IMR-90 (cell line): ENCODE results near the gene VGF. TPM values are rescaled to one million over a fixed set of nuclear protein-coding genes. Genes with fewer than 3 reads are reported as not detected.

ENCODE experiments used
- ATAC-seq: fragments of 200-7000 bp; cut with Tn5 transposase; 2 replicates; pipeline ENCODE4 v1.9.1; 2020; ENCODE audit warnings: low read depth, mild to moderate bottlenecking, moderate library complexity
- BruUV-seq: library from RNA; stranded (reverse); fragments of 400-500 nt; replicated peaks from 2 replicates; lab custom pipeline; 2021; lab: Mats Ljungman, UMichigan
- CTCF ChIA-PET: fragments of 300-600 bp; formaldehyde crosslinking; extraction: SDS; loops from one replicate; lab custom pipeline; 2021; ENCODE audit warnings: antibody characterized with exemption; lab: Yijun Ruan, JAX
- POLR2A ChIA-PET: fragments of 300-600 bp; sonication (Branson Sonifier 250); formaldehyde crosslinking; loops from one replicate; lab custom pipeline; 2022; ENCODE audit warnings: antibody characterized with exemption; ENCODE audit not compliant: unreplicated experiment; lab: Charles Lee
- DNase-seq: peaks from one replicate; pipeline ENCODE4 v3.0.0; 2013
- H2AFZ ChIP-seq: replicated peaks from 2 replicates; pipeline ENCODE3; 2013; ENCODE audit warnings: low read length, mild to moderate bottlenecking; ENCODE audit not compliant: poor library complexity
- H2AK5ac ChIP-seq: 2 replicates; pipeline ENCODE4 v1.6.1; 2013; ENCODE audit warnings: low read depth, low read length, inconsistent platforms
- H2AK9ac ChIP-seq: replicated peaks from 2 replicates; pipeline ENCODE3; 2013; ENCODE audit warnings: mild to moderate bottlenecking, low read depth, low read length, moderate library complexity; ENCODE audit not compliant: poor library complexity
- H2BK120ac ChIP-seq: 2 replicates; pipeline ENCODE4 v1.6.1; 2013; ENCODE audit warnings: low read depth, low read length, inconsistent platforms
- H2BK15ac ChIP-seq: 3 replicates; pipeline ENCODE4 v1.6.1; 2013; ENCODE audit warnings: low read depth, low read length, inconsistent platforms
- H2BK20ac ChIP-seq: 2 replicates; pipeline ENCODE4 v1.6.1; 2013; ENCODE audit warnings: low read depth, mild to moderate bottlenecking, inconsistent platforms, low read length, moderate library complexity
- H2BK5ac ChIP-seq: 2 replicates; pipeline ENCODE4 v1.6.1; 2013; ENCODE audit warnings: mild to moderate bottlenecking, low read depth, low read length, inconsistent platforms; ENCODE audit not compliant: poor library complexity, severe bottlenecking
- H3K14ac ChIP-seq: replicated peaks from 2 replicates; pipeline ENCODE4 v1.6.1; 2013; ENCODE audit warnings: low read depth, low read length, inconsistent platforms
- H3K18ac ChIP-seq: 2 replicates; pipeline ENCODE4 v1.6.1; 2013; ENCODE audit warnings: low read depth, low read length, control low read depth
- H3K23ac ChIP-seq: 2 replicates; pipeline ENCODE4 v1.6.1; 2013; ENCODE audit warnings: low read depth, low read length, inconsistent platforms
- H3K27ac ChIP-seq: 2 replicates; pipeline ENCODE4 v1.5.1; 2013; ENCODE audit warnings: mild to moderate bottlenecking, control low read depth, low read length; ENCODE audit not compliant: insufficient read depth
- H3K27me3 ChIP-seq: 2 replicates; pipeline ENCODE4 v1.6.1; 2013; ENCODE audit warnings: low read length; ENCODE audit not compliant: control insufficient read depth, insufficient read depth
- H3K36me3 ChIP-seq: 2 replicates; pipeline ENCODE4 v1.6.1; 2013; ENCODE audit warnings: low read length, mixed read lengths; ENCODE audit not compliant: control insufficient read depth, insufficient read depth
- H3K4ac ChIP-seq: 2 replicates; pipeline ENCODE4 v1.6.1; 2013; ENCODE audit warnings: low read depth, low read length, inconsistent platforms
- H3K4me1 ChIP-seq: 2 replicates; pipeline ENCODE4 v1.6.1; 2013; ENCODE audit warnings: low read length, mixed read lengths; ENCODE audit not compliant: control insufficient read depth, insufficient read depth
- H3K4me2 ChIP-seq: 2 replicates; pipeline ENCODE4 v1.6.1; 2013; ENCODE audit warnings: low read depth, mild to moderate bottlenecking, control low read depth, low read length, moderate library complexity
- H3K4me3 ChIP-seq: 2 replicates; pipeline ENCODE4 v1.5.1; 2013; ENCODE audit warnings: low read depth, mild to moderate bottlenecking, control low read depth, low read length, moderate library complexity; ENCODE audit not compliant: insufficient read depth
- H3K56ac ChIP-seq: 2 replicates; pipeline ENCODE4 v1.6.1; 2013; ENCODE audit warnings: low read length, inconsistent platforms; ENCODE audit not compliant: insufficient read depth; ENCODE audit errors: extremely low read depth
- H3K79me1 ChIP-seq, 2 experiments: 2 replicates each; pipeline ENCODE4 v1.6.1; 2013; ENCODE audit warnings: low read length in 2 of 2, inconsistent platforms in 1 of 2, low read depth in 1 of 2
- H3K9ac ChIP-seq: 2 replicates; pipeline ENCODE4 v1.6.1; 2013; ENCODE audit warnings: low read depth, low read length, control low read depth
- H3K9me1 ChIP-seq: 2 replicates; pipeline ENCODE4 v1.6.1; 2013; ENCODE audit warnings: low read length, inconsistent platforms; ENCODE audit not compliant: insufficient read depth
- H3K9me3 ChIP-seq: 2 replicates; pipeline ENCODE4 v1.6.1; 2013; ENCODE audit warnings: low read length; ENCODE audit not compliant: control insufficient read depth, insufficient read depth
- H4K20me1 ChIP-seq: 2 replicates; pipeline ENCODE4 v1.6.1; 2013; ENCODE audit warnings: low read length, inconsistent platforms; ENCODE audit not compliant: insufficient read depth
- H4K5ac ChIP-seq: 2 replicates; pipeline ENCODE4 v1.6.1; 2013; ENCODE audit warnings: mild to moderate bottlenecking, low read depth, low read length, control low read depth
- H4K8ac ChIP-seq, 2 experiments: 2 replicates each; pipeline ENCODE4 v1.6.1; 2013; ENCODE audit warnings: low read depth in 2 of 2, low read length in 2 of 2, control low read depth in 1 of 2, inconsistent platforms in 1 of 2
- H4K91ac ChIP-seq: 2 replicates; pipeline ENCODE4 v1.6.1; 2013; ENCODE audit warnings: low read depth, low read length, inconsistent platforms; ENCODE audit not compliant: insufficient read depth
- ELK1 ChIP-seq: fragments of 150-350 bp; IDR thresholded peaks from 2 replicates; pipeline ENCODE4 v1.6.1; 2016; ENCODE audit warnings: low read depth, mild to moderate bottlenecking, low read length, moderate library complexity, borderline replicate concordance
- MAZ ChIP-seq: IDR thresholded peaks from 2 replicates; pipeline ENCODE4 v1.6.1; 2012; ENCODE audit warnings: low read depth, mild to moderate bottlenecking, low read length, improper control_type of control experiment, moderate library complexity, borderline replicate concordance
- NFE2L2 ChIP-seq: fragments of 150-350 bp; IDR thresholded peaks from 2 replicates; pipeline ENCODE4 v1.6.1; 2016; ENCODE audit warnings: low read depth, mild to moderate bottlenecking, low read length
- RAD21 ChIP-seq: IDR thresholded peaks from 2 replicates; pipeline ENCODE4 v1.6.1; 2012; ENCODE audit warnings: low read length, improper control_type of control experiment
- RCOR1 ChIP-seq: IDR thresholded peaks from 2 replicates; pipeline ENCODE4 v1.6.1; 2012; ENCODE audit warnings: mild to moderate bottlenecking, low read length, improper control_type of control experiment; ENCODE audit not compliant: insufficient replicate concordance
- SMC3 ChIP-seq: fragments of 150-350 bp; IDR thresholded peaks from 2 replicates; pipeline ENCODE4 v1.6.1; 2016; ENCODE audit warnings: low read depth, mild to moderate bottlenecking, antibody characterized with exemption, low read length, moderate library complexity
- WGBS, 2 experiments: methylation state at CpG; one replicate each; pipeline versions ENCODE4 v1.1.5 to v1.1.7; 2013; ENCODE audit warnings: missing lambda C conversion rate in 2 of 2; ENCODE audit not compliant: insufficient read length in 1 of 2; ENCODE audit errors: extremely low coverage in 2 of 2; 5-methylcytosine and 5-hydroxymethylcytosine counted together
- dilution Hi-C: fragments of 300-500 bp; cut with HindIII; formaldehyde crosslinking; loops from one replicate; pipeline ENCODE4 v1.14.3; 2018; ENCODE audit warnings: low sequenced_read_pairs; ENCODE audit not compliant: unreplicated experiment
- in situ Hi-C: fragments of 300-500 bp; cut with MboI; formaldehyde crosslinking; loops from 3 replicates; pipeline ENCODE4 v1.14.3; 2019; ENCODE audit warnings: low sequenced_read_pairs, inconsistent platforms, mixed read lengths
- intact Hi-C: fragments of 100-400 bp; cut with micrococcal nuclease; formaldehyde crosslinking; loops from 2 replicates; pipeline ENCODE4 v1.10.0; 2022
- polyA plus RNA-seq, 3 experiments: library from polyadenylated mRNA; depleted of rRNA; stranded (reverse); fragments of >200 nt; gene quantifications; 2 replicates each; pipeline ENCODE4 v1.2.3, GENCODE V29; 2012; ENCODE audit warnings: low replicate concordance in 1 of 3
- total RNA-seq: library from RNA; depleted of rRNA; stranded (reverse); fragments of >200 nt; gene quantifications from 2 replicates; pipeline ENCODE4 v1.2.3, GENCODE V29; 2012
- TF ChIP-seq, protein P1 (sequence below): fragments of 150-350 bp; IDR thresholded peaks from 2 replicates; pipeline ENCODE4 v1.6.1; 2017; ENCODE audit warnings: mild to moderate bottlenecking, antibody characterized with exemption, low read length, low read depth

VGF gene
- total and polyA plus RNA-seq, 2 of the 4 experiments (the other 2 are of a cell fraction), result 0.18 to 0.50 TPM

- BruUV-seq, result no TSS peak
- in situ Hi-C loops, result no loop called here
- dilution Hi-C loops, result no loop called here
- H2BK20ac ChIP-seq, result no peak overlapping the region
- H2AK5ac ChIP-seq, result no peak overlapping the region
- no peak overlapping the region for H3K4me2 ChIP-seq
- ATAC-seq (no peak), DNase-seq (no peak)
- no peak overlapping the region for H2BK15ac ChIP-seq
- H3K56ac ChIP-seq, result no peak overlapping the region
- H4K20me1 ChIP-seq, result no peaks in the 10 kb centered on the region
- no peaks in the 10 kb centered on the region for H3K36me3 ChIP-seq
- H4K5ac ChIP-seq, result no peak overlapping the region
- H4K91ac ChIP-seq, result no peak overlapping the region
- intact Hi-C loops, result no loop called here
- H2BK120ac ChIP-seq, result no peak overlapping the region
- H3K9me3 ChIP-seq, result 0 out of 2 replicates have a peak, but pooled peaks cover 2% of the 10 kb centered on the region
- CTCF ChIA-PET, result no interaction called here
- H3K79me1 ChIP-seq, result no peaks in the 10 kb centered on the region
- H3K9me1 ChIP-seq, result no peaks in the 10 kb centered on the region; the same call in 1 of the 2 replicates
- H3K4me3 ChIP-seq, result no peak overlapping the region
- no peak overlapping the region for H2BK5ac ChIP-seq
- H3K23ac ChIP-seq, result no peak overlapping the region
- H3K27me3 ChIP-seq, result peaks cover 44% of the 10 kb centered on the region
- TF ChIP-seq RAD21 (no peak), MAZ (no peak), ELK1 (no peak), RCOR1 (no peak), NFE2L2 (no peak), SMC3 (no peak)
- TF ChIP-seq, protein P1, sequence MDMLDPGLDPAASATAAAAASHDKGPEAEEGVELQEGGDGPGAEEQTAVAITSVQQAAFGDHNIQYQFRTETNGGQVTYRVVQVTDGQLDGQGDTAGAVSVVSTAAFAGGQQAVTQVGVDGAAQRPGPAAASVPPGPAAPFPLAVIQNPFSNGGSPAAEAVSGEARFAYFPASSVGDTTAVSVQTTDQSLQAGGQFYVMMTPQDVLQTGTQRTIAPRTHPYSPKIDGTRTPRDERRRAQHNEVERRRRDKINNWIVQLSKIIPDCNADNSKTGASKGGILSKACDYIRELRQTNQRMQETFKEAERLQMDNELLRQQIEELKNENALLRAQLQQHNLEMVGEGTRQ, result no peak
- POLR2A ChIA-PET, result no interaction called here
- H2AK9ac ChIP-seq, result no peak overlapping the region
- no peak overlapping the region for H3K9ac ChIP-seq
- no peak overlapping the region for H3K18ac ChIP-seq
- no peak overlapping the region for H3K4ac ChIP-seq
- no CpG with 5 or more reads among the region's 14 CpGs for WGBS, 2 experiments
- H3K27ac ChIP-seq, result no peak overlapping the region
- H2AFZ ChIP-seq, result no peak overlapping the region
- H3K4me1 ChIP-seq, result no peaks in the 10 kb centered on the region
- no peak overlapping the region for H3K14ac ChIP-seq
- H4K8ac ChIP-seq, result no peak overlapping the region
These were observed 33.1 kb upstream of the VGF start for GRCh38 chr7:101198476-101198875.
